Fibroblast of lung (primary cell): ENCODE results near the gene RSF1. TPM values are rescaled to one million over a fixed set of nuclear protein-coding genes. Genes with fewer than 3 reads are reported as not detected.

Experiments used
- DNase-seq, 2 donors: peaks; one replicate each; pipeline versions ENCODE4 v3.0.0 to v3.0.0-alpha.2; 2010; ENCODE audit warnings: low read depth in 2 of 2
- H2AFZ ChIP-seq: 2 replicates; pipeline ENCODE4 v1.5.1; 2012; ENCODE audit warnings: low read length, control low read depth, inconsistent platforms
- H3K27ac ChIP-seq: 2 replicates; pipeline ENCODE4 v1.5.1; 2011; ENCODE audit warnings: low read length, control low read depth; ENCODE audit not compliant: insufficient read depth
- H3K27me3 ChIP-seq: 2 replicates; pipeline ENCODE4 v1.5.1; 2011; ENCODE audit warnings: mild to moderate bottlenecking, low read length; ENCODE audit not compliant: control insufficient read depth, insufficient read depth
- H3K36me3 ChIP-seq: 2 replicates; pipeline ENCODE4 v1.5.1; 2011; ENCODE audit warnings: low read length; ENCODE audit not compliant: control insufficient read depth, insufficient read depth
- H3K4me1 ChIP-seq: 2 replicates; pipeline ENCODE4 v1.5.1; 2011; ENCODE audit warnings: low read length; ENCODE audit not compliant: control insufficient read depth, insufficient read depth; ENCODE audit errors: extremely low read depth
- H3K4me2 ChIP-seq: 2 replicates; pipeline ENCODE4 v1.5.1; 2011; ENCODE audit warnings: low read length, control low read depth; ENCODE audit not compliant: insufficient read depth; ENCODE audit errors: extremely low read depth
- H3K4me3 ChIP-seq, 4 experiments: fragments of 200-600 bp in 1 of 4; sonication (generic) in 1 of 4; replicated peaks in 1 of 4; 2 replicates each; pipeline ENCODE4 v1.5.1; 2011 to 2016; ENCODE audit warnings: low read length in 4 of 4, low read depth in 3 of 4, mild to moderate bottlenecking in 3 of 4, control low read depth in 2 of 4, inconsistent platforms in 1 of 4, mixed read lengths in 1 of 4; ENCODE audit not compliant: insufficient read depth in 1 of 4; ENCODE audit errors: control extremely low read depth in 1 of 4
- H3K79me2 ChIP-seq: 2 replicates; pipeline ENCODE4 v1.5.1; 2012; ENCODE audit warnings: mild to moderate bottlenecking, low read length, inconsistent platforms; ENCODE audit not compliant: control insufficient read depth, insufficient read depth
- H3K9ac ChIP-seq: 2 replicates; pipeline ENCODE4 v1.5.1; 2011; ENCODE audit warnings: mild to moderate bottlenecking, low read length, control low read depth; ENCODE audit not compliant: insufficient read depth
- H3K9me3 ChIP-seq: 2 replicates; pipeline ENCODE4 v1.5.1; 2012; ENCODE audit warnings: low read depth, low read length; ENCODE audit not compliant: control insufficient read depth, insufficient read depth
- H4K20me1 ChIP-seq: 2 replicates; pipeline ENCODE4 v1.5.1; 2011; ENCODE audit warnings: low read length; ENCODE audit not compliant: control insufficient read depth, insufficient read depth; ENCODE audit errors: extremely low read depth
- EZH2 ChIP-seq: IDR thresholded peaks from 2 replicates; pipeline ENCODE4 v1.5.1; 2012; ENCODE audit warnings: low read length, control low read depth, mild to moderate bottlenecking; ENCODE audit errors: missing control alignments
- polyA plus RNA-seq, 2 donors: library from polyadenylated mRNA; depleted of rRNA in 1 of 2; stranded (reverse) in 1 of 2; unstranded in 1 of 2; fragments of >200 nt; gene quantifications; 2 replicates each; pipeline ENCODE4 v1.2.1, GENCODE V29; 2011 to 2012; ENCODE audit warnings: missing spikeins in 1 of 2
- total RNA-seq: library from RNA; depleted of rRNA; stranded (reverse); fragments of >200 nt; gene quantifications from 2 replicates; pipeline ENCODE4 v1.2.1, GENCODE V29; 2014
- TF ChIP-seq, protein P1 (sequence below), 2 donors: IDR thresholded peaks in 1 of 2; conservative IDR thresholded peaks in 1 of 2; 1 replicate in 1 of 2; 2 replicates in 1 of 2; pipeline ENCODE4 v1.5.1; 2011 to 2012; ENCODE audit warnings: low read length in 2 of 2, control low read depth in 1 of 2, inconsistent platforms in 1 of 2, low read depth in 1 of 2, mild to moderate bottlenecking in 1 of 2

RSF1 gene
- total and polyA plus RNA-seq, 2 donors (not counting 1 experiment from before 2014, with no cell fraction given) = 27.5 to 38.1 TPM

DNA sequence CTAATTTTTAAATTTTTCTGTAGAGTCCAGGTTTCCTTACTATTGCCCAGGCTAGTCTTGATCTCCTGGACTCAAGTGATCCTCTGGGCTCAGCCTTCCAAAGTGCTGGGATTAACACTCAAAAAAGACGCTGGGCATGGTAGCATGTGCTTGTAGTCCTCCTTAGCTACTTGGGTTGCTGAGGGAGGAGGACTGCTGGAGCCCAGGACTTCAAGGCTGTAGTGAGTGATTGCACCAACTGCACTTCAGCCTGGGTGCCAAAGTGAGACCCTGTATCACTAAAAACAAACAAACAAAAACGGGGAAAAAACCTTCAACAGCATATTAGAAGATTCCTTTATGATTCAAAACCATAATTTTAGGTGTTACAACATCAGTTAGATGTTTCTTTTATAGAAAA, 44.6 kb downstream of the RSF1 start:
- no peak for DNase-seq
- peaks cover 6% of the 10 kb centered on the region for H4K20me1 ChIP-seq

GRCh38 chr11:77771135-77771534, 49.4 kb downstream of the RSF1 start:
- no peak overlapping the region for H2AFZ ChIP-seq
- H4K20me1 ChIP-seq = peaks cover under 1% of the 10 kb centered on the region
- TF ChIP-seq, protein P1, sequence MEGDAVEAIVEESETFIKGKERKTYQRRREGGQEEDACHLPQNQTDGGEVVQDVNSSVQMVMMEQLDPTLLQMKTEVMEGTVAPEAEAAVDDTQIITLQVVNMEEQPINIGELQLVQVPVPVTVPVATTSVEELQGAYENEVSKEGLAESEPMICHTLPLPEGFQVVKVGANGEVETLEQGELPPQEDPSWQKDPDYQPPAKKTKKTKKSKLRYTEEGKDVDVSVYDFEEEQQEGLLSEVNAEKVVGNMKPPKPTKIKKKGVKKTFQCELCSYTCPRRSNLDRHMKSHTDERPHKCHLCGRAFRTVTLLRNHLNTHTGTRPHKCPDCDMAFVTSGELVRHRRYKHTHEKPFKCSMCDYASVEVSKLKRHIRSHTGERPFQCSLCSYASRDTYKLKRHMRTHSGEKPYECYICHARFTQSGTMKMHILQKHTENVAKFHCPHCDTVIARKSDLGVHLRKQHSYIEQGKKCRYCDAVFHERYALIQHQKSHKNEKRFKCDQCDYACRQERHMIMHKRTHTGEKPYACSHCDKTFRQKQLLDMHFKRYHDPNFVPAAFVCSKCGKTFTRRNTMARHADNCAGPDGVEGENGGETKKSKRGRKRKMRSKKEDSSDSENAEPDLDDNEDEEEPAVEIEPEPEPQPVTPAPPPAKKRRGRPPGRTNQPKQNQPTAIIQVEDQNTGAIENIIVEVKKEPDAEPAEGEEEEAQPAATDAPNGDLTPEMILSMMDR (conservative IDR thresholded peaks at IDR 0.05 in 1 of 2, IDR thresholded peaks at IDR 0.05 in 1 of 2; ENCODE audit: low read depth in 1 of 2, low read length in 2 of 2) = no peak
- TF ChIP-seq EZH2 = no peak
- no peaks in the 10 kb centered on the region for H3K4me1 ChIP-seq
- no peak overlapping the region for H3K9ac ChIP-seq
- no peaks in the 10 kb centered on the region for H3K9me3 ChIP-seq
- no peak overlapping the region for H3K27ac ChIP-seq
- no peaks in the 10 kb centered on the region for H3K36me3 ChIP-seq
- peaks cover 34% of the 10 kb centered on the region for H3K79me2 ChIP-seq
- peak in 1 of 2 donors; percentile 21 for DNase-seq
- H3K4me3 ChIP-seq = no peak overlapping the region
- no peaks in the 10 kb centered on the region for H3K27me3 ChIP-seq
- no peak overlapping the region for H3K4me2 ChIP-seq

More for the DNA sequence above, 44.6 kb downstream of the RSF1 start:
- Histone ChIP-seq H2AFZ (no peak overlapping the region), H3K4me2 (no peak overlapping the region), H3K36me3 (no peaks in the 10 kb centered on the region), H3K4me3 (no peak overlapping the region), H3K9ac (no peak overlapping the region), H3K27me3 (no peaks in the 10 kb centered on the region), H3K27ac (no peak overlapping the region), H3K4me1 (no peaks in the 10 kb centered on the region), H3K79me2 (peaks cover 33% of the 10 kb centered on the region), H3K9me3 (no peaks in the 10 kb centered on the region)
- TF ChIP-seq, protein P1 (conservative IDR thresholded peaks at IDR 0.05 in 1 of 2, IDR thresholded peaks at IDR 0.05 in 1 of 2; ENCODE audit: low read depth in 1 of 2, low read length in 2 of 2) = no peak
- TF ChIP-seq EZH2 = no peak

- H3K9ac ChIP-seq = no peak overlapping the region
- no peak overlapping the region for H3K4me3 ChIP-seq
- no peak for TF ChIP-seq EZH2
- TF ChIP-seq, protein P1 (conservative IDR thresholded peaks at IDR 0.05 in 1 of 2, IDR thresholded peaks at IDR 0.05 in 1 of 2; ENCODE audit: low read depth in 1 of 2, low read length in 2 of 2) = no peak
- H3K4me2 ChIP-seq = no peak overlapping the region
- peaks cover 31% of the 10 kb centered on the region for H3K79me2 ChIP-seq
- H3K36me3 ChIP-seq = no peaks in the 10 kb centered on the region
- no peaks in the 10 kb centered on the region for H3K27me3 ChIP-seq
- DNase-seq = no peak
- no peak overlapping the region for H2AFZ ChIP-seq
- H3K27ac ChIP-seq = no peak overlapping the region
- no peaks in the 10 kb centered on the region for H3K9me3 ChIP-seq
- no peaks in the 10 kb centered on the region for H4K20me1 ChIP-seq
- H3K4me1 ChIP-seq = no peaks in the 10 kb centered on the region
Measured at GRCh38 chr11:77770629-77771028, 49.9 kb downstream of the RSF1 start.
